Stromal cell of bone marrow (primary cell): ENCODE measurements around the gene TMPRSS2.

ENCODE experiments used
- DNase-seq: peaks from one replicate; pipeline ENCODE4 v3.0.0-alpha.2; 2012; ENCODE audit warnings: low read depth

TMPRSS2 gene

DNA sequence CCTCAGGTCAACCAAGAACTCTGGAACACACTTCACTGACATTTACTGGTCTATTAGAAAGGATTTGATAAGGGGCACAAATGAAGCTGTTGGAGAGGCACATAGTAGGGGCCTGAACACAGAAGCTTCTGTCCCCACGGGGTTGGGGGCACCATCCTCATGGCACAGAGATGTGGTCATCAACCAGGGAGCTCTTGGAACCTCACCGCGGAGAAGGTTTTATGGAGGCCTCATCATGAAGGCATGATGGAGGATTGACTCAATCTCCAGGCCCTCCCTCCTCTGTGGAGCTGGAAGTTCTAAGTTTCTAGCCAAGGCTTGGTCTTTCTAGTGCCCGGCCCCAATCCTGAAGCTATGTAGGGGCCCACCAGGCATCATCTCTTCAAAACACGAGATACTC, 58.3 kb downstream of the TMPRSS2 start:
- no peak for DNase-seq

DNA sequence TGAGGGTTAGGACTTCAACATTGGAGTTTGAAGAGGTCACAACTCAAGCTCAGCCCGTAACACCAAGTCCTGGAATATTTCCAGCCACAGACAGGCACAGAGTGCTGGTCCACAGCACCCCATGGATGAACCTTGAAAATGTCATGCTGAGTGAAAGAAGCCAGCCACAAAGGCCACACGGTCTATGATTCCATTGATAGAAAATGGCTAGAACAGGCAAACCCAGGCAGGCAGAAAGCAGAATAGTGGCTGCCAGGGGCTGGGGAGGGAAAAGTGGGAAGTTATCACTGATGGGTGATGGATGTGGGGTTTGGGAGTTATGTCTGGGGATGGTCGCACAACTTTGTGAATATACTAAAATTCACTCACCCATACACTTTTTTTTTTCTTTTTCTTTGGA, 60.6 kb downstream of the TMPRSS2 start:
- DNase-seq: no peak

DNA sequence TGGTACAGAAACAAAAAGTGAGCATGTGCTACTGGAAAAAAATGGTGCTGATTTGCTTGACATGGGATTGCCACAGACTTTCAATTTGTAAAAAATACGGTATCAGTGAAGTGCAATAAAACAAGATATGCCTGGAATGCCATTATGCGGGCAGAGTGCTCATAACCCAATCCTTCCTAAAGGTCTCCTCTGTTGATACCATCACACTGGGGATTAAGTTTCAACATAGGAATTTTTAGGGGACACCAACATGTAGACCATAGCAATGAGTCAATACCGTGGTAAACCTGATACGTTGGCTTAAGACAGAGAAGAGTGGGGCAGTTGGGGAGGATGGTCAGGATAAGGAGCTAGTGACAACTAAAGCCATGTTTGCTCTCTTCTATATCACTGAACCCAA, 61.4 kb downstream of the TMPRSS2 start:
- no peak for DNase-seq

DNA sequence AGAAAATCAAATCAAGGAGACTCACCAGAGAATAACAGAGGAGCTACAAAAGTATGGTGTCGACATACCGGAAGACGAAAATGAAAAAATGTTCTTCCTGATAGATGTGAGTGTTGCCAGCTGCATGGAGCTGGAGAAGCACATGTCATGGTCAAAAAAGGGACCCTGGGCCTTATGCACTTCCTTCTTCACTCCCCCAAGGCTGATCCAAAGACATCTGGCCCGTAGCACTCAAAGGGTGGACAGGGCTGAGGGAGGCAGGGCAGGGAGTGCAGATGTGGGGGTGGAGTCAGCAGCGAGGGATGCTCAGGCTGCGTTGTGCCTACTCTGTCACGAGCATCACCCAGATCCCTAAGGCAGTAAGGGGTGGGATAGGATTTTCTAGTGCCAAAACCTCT, 62.5 kb downstream of the TMPRSS2 start:
- no peak for DNase-seq

DNA sequence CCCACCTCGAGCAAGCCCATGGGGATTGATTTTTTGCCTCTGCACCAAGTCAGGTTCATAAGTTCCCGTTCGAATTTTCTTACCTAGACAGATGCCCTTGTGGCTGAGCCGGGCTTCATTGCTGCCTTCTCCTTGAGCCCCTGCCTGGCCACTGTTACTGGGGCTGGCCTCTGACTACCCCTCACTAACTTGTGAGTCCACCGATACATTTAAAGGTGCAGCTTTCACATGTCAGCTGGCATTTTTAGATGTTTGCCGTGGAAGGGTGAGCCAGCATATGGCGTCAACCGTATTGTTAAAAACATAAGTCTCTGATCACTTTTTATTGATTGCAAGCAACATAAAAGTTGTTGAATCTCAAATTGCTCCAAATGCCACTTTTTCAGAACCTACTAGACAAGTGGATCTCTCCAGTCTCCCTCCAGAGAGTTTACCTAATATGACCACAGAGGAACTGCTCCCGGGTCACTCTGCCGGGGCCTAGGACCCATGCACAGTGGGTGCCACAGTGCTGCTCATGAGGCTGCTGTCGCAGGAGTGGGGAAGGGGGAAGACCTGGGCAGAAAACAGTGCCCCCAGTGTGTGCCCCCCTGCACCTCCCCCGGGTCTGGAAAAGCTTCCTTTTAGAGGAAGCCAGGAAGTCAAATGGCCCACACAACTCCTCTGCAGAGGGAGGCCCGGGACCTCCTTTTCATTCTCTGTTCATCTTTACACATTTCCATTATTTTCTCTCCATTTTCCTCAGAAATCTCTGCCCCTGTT, 63.1 kb downstream of the TMPRSS2 start:
- no peak for DNase-seq

DNA sequence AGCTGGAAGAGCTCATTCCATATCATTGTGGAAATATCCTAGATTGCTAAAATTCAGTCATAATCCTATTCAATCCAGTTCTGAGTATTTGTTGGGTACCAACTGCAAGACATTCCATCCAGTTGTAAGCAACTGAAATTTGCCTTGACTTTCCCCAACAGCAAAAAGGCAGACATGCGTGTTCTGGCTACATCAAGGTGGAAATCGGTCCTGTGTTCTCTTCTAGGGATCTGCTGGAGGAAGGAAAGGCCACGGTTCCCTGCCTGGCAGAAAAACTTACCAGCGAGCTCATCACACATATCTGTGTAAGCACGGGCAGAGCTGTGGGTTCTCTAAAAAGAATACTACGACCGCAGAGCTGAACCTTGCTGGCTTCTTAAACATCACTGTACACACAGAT, 64.4 kb downstream of the TMPRSS2 start:
- DNase-seq: no peak

DNA sequence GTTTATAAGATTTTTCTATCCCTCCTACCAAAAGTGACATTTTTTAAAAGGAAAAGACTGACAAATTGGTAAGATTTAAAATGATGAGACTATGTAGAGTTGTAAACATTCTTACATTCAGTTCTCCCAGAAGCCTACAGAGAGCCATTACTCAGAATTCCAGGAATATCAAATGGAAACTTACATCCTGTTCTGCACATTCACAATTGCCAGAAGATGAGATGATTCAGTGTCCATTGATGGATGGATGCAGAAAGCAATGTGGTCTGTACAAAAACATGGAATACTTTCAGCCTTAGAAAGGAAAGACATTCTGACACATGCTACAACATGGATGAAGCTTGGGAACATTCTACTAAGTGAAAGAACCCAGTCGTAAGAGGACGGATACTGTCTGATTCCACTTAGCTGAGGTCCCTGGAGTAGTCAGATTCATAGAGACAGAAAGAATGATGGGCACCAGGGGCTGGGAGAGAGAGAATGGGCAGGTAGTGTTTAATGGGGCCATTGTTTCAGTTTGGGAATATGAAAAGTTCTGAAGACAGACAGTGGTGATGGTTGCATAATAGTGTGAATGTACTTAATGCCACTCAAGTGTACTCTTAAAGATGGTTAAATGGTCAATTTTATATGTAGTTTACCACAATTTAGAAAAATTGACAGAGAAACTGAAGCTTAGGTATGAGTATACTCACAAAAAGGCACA, 65.3 kb downstream of the TMPRSS2 start:
- no peak for DNase-seq

DNA sequence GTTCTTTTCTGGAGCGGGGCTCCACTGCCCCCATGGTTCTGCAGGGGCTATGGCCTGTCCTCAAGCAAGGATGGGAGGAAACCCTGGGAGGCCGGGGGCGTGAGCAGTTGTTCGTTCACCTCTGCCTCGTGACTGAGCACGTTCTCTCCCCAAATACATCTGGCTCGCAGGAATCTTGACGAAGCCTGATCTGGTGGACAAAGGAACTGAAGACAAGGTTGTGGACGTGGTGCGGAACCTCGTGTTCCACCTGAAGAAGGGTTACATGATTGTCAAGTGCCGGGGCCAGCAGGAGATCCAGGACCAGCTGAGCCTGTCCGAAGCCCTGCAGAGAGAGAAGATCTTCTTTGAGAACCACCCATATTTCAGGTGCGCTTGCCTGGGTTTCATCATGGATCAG, 66.4 kb downstream of the TMPRSS2 start:
- DNase-seq: no peak

DNA sequence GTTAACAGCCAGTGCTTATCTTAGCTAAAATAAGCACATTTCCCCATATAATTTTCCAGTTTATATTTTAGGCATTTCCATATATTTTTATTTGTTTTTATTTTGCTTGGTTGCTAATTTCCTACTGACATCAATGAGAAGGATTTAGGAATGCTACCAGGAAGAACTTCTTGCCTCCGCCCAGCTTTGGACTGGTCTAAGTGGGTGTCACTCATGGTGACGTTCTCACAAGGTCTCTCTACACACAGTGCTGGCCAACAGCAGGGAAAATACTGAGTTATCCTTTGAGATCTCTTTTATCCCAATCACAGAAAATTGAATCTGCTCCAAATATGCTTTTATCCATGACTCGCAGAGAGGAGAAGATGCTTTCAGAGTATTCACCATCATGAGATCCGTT, 68.7 kb downstream of the TMPRSS2 start:
- no peak for DNase-seq

DNA sequence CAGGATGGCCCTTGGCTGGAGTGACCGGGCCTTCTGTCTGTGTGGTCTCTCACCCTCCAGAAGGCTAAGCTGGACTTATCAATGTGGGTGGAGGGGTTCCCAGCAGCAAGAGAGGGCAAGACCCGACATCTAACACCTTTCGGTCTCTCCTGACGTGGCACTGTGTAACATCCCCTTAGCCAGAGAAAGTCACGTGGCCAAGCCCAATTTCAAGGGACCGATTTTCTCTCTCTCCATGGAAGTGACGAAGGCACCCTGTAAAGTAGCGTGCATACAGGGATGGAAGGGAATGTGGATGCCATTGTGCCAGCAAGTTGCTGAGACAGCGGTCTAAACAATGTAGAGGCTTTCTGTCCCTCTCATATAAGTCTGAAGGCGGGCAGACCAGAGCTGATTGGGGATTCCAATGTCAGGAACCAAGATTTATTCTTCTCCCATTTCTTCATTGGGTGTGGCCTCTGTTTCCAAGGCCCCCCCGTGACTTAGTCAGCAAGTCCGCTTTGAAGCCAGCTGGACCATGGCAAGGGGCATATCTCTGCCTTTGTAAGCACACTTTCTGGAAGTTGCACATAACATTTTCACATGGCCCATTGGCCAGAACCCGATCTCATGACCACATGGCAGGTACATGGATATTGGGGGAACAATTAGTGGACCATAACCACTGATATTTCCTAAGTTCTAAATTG, 69.4 kb downstream of the TMPRSS2 start:
- no peak for DNase-seq

DNA sequence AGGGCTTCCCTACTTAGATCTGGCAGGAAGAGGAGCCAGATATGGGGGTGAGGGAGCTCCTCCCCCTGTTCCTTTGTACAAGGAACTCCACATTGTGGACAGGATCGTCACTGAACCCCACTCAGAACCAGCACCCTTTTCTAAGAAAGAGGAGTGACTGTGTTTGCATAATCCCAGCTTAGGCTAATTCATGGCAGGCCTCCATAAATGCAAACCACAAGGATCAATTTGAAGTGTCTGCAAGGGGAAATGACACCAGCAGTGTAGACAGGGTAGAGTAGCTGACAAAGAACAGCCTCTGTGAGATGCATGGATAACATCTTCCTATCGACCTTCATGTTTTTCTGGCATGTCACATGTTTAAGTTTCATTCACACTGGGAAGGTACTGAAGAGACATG, 70.2 kb downstream of the TMPRSS2 start:
- no peak for DNase-seq

DNA sequence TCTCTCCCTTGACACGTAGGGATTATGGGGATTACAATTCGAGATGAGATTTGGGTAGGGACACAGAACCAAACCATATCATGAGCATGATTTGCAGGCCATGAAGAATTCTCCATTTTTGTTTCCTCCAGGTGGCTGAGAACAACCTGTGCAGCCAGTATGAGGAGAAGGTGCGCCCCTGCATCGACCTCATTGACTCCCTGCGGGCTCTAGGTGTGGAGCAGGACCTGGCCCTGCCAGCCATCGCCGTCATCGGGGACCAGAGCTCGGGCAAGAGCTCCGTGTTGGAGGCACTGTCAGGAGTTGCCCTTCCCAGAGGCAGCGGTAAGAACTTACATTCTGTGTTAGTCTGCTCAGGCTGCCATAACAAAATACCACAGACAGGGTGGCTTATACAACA, 72.3 kb downstream of the TMPRSS2 start:
- DNase-seq: no peak

DNA sequence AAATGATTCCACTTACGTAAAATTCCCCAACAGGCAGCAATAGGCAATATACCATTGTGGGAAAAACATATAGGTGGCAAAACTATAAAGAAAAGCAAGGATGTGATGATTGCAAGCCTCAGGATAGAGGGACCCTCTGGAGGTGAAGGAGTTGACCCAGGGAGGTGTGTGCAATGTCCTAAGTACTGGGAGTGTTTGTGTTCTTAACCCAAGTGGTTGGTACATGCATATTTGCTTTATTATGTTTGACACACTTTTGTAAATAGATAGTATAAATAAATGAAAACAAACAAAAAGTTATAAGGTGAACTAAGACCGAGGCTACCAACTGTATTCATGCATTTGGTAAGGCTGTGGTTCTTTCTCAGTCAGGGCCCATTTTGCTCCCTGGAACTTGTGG, 74.4 kb downstream of the TMPRSS2 start:
- DNase-seq: no peak

DNA sequence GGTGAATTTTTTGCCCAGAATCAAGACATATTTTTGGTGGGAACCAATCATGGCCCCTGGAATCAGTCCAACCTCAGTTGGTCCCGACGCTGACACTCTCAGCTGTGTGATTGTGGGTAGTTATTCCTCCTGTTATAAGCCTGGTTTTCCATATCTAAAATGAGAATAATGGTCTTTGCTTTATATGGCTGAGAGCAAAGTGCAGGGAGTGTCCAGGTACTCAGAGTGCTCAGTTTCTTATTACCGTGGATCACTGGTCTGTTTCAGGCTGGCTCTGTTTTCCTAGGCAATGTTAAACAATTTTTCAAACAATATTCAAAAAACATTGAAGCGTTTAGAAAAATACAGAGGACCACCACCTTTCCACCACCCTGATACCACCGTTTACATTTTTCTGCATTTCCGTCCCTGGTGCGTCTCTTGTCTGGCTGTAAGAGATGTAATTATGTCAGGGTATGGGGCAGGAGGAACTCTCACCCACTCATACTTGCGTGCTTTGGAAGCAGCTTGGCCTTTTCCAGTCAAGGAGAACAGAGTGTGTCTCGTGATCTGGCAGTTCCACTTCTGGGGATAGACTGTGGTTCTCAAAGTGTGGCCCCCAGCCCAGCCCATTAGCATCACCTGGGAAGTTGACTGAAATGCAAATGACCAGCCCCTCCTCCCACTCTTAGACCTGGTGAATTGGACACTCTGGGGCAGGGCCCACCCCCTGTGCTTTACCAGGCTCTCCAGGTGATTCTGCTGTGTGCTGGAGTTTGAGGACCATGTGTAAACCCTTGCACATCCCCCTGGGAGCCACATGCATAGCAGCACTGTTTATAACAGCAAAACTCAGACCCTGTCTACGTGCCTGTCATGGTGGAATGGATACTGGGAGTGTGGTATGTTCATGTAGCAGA, 75.1 kb downstream of the TMPRSS2 start:
- DNase-seq: no peak

DNA sequence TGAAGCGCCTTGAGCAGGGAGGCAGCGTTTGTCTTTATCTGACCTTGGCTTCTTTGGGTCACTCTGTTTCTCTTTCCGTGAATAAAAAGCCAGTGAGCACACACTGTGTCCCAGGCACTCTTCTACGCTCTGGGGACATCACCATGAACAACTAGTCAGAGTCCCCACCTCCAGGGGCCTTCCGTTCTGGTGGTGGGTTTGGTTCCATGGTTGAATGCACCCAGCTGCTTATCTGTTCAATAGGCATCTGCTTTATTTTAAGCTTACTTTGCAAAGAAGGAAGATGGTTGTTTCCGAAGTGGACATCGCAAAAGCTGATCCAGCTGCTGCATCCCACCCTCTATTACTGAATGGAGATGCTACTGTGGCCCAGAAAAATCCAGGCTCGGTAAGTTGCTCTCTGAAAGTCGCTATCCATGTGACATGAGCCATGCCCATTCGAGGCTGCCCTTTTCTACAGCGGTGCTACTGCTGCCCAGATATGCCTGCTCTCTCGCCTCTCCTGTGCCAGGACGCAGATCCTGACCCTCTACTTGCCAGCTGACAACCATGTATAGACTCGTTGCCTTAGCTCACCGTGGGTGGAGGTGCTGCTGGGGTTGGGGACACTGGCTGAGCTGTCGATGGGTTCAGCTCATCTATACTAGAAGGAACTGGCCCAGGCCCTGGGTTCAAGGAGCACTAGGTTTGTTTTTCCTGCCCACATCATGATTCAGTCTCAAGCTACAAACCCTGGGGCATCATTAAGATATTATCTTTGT, 76.0 kb downstream of the TMPRSS2 start:
- no peak for DNase-seq

DNA sequence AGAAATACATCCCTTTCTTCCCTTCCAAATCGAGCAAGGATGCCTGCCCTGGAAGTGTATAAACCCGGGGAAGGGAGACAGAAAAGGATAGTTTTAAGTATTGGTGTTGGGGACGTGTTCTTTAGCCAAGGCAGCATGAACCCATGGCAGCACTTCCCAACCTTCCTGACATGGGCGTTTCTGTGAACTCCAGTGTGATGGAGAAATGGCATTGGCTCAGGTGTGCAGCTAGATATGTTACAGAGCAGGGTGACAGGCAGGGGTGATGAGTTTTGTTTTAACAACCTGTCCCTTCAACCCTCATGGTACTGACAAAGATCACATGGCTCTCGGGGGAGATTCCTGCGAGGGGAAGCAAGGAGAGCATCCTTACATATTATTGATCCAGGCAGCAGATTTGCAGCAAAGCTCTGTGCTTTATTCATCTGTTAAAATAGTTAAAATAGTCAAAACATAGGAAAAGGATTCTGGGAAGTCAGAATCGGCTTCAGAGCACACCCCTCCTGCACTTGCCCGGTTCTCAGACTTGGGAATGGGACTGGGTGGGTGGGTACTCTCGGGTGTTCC, 78.0 kb downstream of the TMPRSS2 start:
- no peak for DNase-seq

DNA sequence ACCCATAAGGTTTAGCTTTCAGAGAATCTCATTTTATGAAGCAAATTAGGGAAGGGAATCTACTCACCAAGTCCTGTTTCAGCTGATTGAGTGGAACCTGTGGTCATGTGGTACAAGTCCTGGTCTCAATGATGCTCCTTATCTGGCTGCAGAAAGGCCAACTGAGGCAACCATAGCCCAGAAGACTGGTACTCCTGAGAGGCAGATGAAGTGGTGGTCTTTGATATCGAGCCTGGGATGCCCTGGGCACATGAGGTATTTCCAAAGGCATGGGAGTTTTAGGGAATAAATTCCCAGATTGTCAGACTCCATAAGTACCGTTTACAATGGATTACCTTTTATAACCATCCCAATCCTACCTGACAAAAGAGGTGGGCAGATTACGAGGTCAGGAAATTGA, 78.7 kb downstream of the TMPRSS2 start:
- no peak for DNase-seq

DNA sequence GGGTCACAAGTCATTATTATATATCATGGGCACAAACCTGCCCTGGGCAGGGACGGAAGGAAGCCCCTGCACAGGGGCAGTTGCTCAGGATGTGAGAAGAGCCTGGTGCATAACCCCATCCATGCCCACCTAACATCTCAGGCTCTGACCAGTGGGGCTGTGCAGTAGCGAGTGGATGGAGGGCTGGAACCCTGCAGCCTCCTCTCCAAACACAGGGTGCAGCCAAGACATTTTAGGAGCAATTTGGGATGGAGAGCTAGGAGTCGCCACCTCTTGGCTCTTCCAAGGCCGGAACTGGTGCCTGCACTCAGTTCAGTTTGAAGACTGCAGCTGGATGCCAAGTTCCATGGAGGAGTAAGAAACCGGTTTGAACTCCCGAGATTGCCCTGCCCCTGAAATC, 79.1 kb downstream of the TMPRSS2 start:
- DNase-seq: no peak

DNA sequence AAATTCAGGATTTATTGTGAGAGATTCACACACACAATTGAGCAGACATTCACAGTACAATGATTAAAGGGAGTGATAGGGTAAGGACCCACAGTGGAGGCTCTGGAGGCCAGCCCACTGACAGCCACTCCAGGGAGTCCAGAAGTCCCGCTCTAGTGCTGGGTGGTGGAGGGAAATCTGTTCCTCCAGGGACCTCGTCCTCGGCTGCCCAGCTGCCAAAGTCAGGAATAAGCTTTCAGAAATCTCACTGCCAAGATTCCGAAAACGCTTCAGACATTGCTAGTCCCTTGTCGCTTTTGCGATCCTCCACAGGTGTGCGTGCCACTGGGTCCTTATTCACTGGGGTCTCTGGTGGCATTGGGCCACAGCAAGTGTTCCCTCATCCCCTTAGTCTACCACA, 79.6 kb downstream of the TMPRSS2 start:
- DNase-seq: no peak

DNA sequence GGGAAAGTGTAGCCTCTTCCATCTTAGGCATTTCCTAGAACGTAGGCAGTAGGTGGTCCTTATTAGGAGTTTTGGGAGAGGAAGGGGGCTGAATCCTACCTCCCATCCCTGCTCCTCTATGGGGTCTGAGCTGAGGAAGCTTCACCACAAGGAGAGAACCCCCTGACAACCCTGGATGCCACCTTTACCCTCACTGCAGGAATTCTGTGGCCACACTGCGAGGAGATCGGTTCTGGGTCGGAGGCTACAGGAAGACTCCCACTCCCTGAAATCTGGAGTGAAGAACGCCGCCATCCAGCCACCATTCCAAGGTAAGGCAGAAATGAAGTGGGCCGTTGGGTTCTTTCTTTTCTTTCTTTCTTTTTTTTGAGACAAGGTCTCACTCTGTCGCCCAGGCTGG, 80.4 kb downstream of the TMPRSS2 start:
- no peak for DNase-seq
